Measurements from ENCODE around the gene SMCO2. TPM values are rescaled to one million over a fixed set of nuclear protein-coding genes. Genes with fewer than 3 reads are reported as not detected.

SMCO2 gene
- total and polyA plus RNA-seq, 2 donors, result 0.71 to 2.6 TPM

DNA sequence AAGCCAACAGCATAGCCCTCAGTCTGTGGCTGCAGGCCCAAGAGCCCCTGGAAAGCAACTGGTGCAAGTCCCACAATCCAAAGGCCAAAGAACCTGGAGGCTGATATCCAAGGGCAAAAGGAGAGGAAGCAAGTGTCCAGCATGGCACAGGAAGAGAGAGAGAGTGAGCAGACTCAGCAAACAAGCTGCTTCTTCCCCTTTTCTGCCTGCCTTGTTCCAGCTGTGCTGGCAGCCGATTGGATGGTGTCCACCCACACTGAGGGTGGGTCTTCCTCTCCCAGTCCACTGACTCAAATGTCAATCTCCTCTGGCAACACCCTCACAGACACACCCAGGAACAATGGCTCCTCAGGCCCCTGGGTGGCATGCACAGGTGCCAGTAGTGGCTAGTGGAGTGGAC lies 33.5 kb downstream of the SMCO2 start:
- 86% methylated on average over 1 of the region's 1 CpG for WGBS
- H3K36me3 ChIP-seq (ENCODE audit: control insufficient read depth in 2 of 2, insufficient read depth in 2 of 2, low read length in 1 of 2), result no peaks in the 10 kb centered on the region

DNA sequence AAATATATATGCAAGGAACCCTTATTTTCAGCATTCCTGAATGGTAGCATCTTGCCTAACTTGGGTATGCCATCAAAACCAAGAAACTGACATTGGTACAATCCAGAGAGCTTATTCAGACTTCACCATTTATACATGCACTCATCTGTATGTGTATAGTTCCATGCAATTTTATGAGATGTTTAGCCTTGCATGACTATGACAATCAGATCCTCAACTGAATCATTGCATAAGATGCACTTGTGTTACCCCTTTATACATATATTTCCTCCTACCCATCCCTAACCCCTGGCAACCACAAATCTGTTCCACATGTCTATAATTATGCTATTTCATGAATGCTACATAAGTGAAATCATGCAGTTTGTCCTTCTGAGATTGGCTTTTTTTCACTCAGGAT lies 40.4 kb downstream of the SMCO2 start:
- Histone ChIP-seq H3K27me3 (ENCODE audit: control insufficient read depth in 2 of 2, insufficient read depth in 1 of 2, low read length in 1 of 2) (no peaks in the 10 kb centered on the region), H3K4me3 (ENCODE audit: low read length in 2 of 2) (no peak overlapping the region), H3K4me1 (ENCODE audit: control insufficient read depth in 2 of 2, insufficient read depth in 2 of 2, low read length in 2 of 2) (no peaks in the 10 kb centered on the region), H3K36me3 (ENCODE audit: control insufficient read depth in 2 of 2, insufficient read depth in 2 of 2, low read length in 1 of 2) (no peaks in the 10 kb centered on the region), H3K9me3 (ENCODE audit: control insufficient read depth in 2 of 2, insufficient read depth in 1 of 2, low read length in 1 of 2) (no peaks in the 10 kb centered on the region), H3K27ac (ENCODE audit: low read depth in 1 of 2, low read length in 1 of 2) (no peak overlapping the region)
- no peak for DNase-seq (ENCODE audit: low read depth in 6 of 9, low spot score in 9 of 9)

More for the DNA sequence above, 33.5 kb downstream of the SMCO2 start:
- Histone ChIP-seq H3K27me3 (ENCODE audit: control insufficient read depth in 2 of 2, insufficient read depth in 1 of 2, low read length in 1 of 2) (no peaks in the 10 kb centered on the region), H3K27ac (ENCODE audit: low read depth in 1 of 2, low read length in 1 of 2) (no peak overlapping the region), H3K4me1 (ENCODE audit: control insufficient read depth in 2 of 2, insufficient read depth in 2 of 2, low read length in 2 of 2) (no peaks in the 10 kb centered on the region), H3K9me3 (ENCODE audit: control insufficient read depth in 2 of 2, insufficient read depth in 1 of 2, low read length in 1 of 2) (peaks cover 2 to 21% of the 10 kb centered on the region in 2 donors), H3K4me3 (ENCODE audit: low read length in 2 of 2) (no peak overlapping the region)
- DNase-seq (ENCODE audit: low read depth in 6 of 9, low spot score in 9 of 9), result no peak

DNA sequence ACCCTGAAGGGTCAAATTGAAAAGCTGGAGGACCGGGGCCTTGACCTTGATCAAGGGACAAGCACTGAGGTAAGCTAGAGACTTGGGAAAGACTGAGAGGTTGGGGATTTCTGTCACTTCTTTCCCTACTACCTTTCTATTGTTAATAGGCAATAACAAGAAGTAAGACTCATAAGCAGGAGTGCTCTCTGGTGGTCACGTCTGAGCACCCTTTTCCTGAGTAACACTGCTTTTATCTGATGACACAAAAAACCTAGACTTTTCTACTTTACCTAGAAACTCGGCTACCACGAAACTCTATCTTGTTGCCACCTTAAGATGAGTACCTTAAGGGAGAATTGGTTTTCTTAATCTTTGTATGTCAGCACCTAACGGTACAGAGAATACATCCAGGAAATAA lies 41.9 kb downstream of the SMCO2 start:
- no peaks in the 10 kb centered on the region for H3K27me3 ChIP-seq (ENCODE audit: control insufficient read depth in 2 of 2, insufficient read depth in 1 of 2, low read length in 1 of 2)
- no peaks in the 10 kb centered on the region for H3K9me3 ChIP-seq (ENCODE audit: control insufficient read depth in 2 of 2, insufficient read depth in 1 of 2, low read length in 1 of 2)
- no peak overlapping the region for H3K27ac ChIP-seq (ENCODE audit: low read depth in 1 of 2, low read length in 1 of 2)
- no peak overlapping the region for H3K4me3 ChIP-seq (ENCODE audit: low read length in 2 of 2)
- peak in 1 of 9 donors; percentile 37 for DNase-seq (ENCODE audit: low read depth in 6 of 9, low spot score in 9 of 9)
- no peaks in the 10 kb centered on the region for H3K36me3 ChIP-seq (ENCODE audit: control insufficient read depth in 2 of 2, insufficient read depth in 2 of 2, low read length in 1 of 2)
- 71% methylated on average over 5 of the region's 5 CpGs for WGBS
- H3K4me1 ChIP-seq (ENCODE audit: control insufficient read depth in 2 of 2, insufficient read depth in 2 of 2, low read length in 2 of 2), result no peaks in the 10 kb centered on the region

DNA sequence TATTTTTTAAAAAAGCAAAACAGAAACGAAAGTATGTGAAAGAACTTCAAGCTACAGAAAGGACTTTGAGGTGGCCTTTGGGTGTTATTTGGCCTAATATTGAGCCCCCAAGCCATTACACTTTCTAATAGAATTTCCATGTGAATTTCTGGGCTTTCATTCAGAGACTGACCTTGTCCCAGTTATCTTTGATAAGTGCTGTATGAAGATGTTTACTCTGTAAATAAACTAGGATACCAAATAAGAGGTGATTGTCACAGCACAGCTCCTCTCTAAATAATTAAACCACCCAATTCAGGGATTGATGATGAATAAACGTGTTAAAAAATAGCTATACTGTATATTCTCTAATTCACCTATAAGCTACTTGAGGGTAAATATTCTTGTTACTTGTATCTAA lies 44.7 kb downstream of the SMCO2 start:
- no peaks in the 10 kb centered on the region for H3K4me1 ChIP-seq (ENCODE audit: control insufficient read depth in 2 of 2, insufficient read depth in 2 of 2, low read length in 2 of 2)
- no peaks in the 10 kb centered on the region for H3K36me3 ChIP-seq (ENCODE audit: control insufficient read depth in 2 of 2, insufficient read depth in 2 of 2, low read length in 1 of 2)
- DNase-seq (ENCODE audit: low read depth in 6 of 9, low spot score in 9 of 9), result no peak
- H3K27ac ChIP-seq (ENCODE audit: low read depth in 1 of 2, low read length in 1 of 2), result no peak overlapping the region
- no peak overlapping the region for H3K4me3 ChIP-seq (ENCODE audit: low read length in 2 of 2)
- no peaks in the 10 kb centered on the region for H3K9me3 ChIP-seq (ENCODE audit: control insufficient read depth in 2 of 2, insufficient read depth in 1 of 2, low read length in 1 of 2)
- no peaks in the 10 kb centered on the region for H3K27me3 ChIP-seq (ENCODE audit: control insufficient read depth in 2 of 2, insufficient read depth in 1 of 2, low read length in 1 of 2)
- 98% methylated on average over 2 of the region's 2 CpGs for WGBS

DNA sequence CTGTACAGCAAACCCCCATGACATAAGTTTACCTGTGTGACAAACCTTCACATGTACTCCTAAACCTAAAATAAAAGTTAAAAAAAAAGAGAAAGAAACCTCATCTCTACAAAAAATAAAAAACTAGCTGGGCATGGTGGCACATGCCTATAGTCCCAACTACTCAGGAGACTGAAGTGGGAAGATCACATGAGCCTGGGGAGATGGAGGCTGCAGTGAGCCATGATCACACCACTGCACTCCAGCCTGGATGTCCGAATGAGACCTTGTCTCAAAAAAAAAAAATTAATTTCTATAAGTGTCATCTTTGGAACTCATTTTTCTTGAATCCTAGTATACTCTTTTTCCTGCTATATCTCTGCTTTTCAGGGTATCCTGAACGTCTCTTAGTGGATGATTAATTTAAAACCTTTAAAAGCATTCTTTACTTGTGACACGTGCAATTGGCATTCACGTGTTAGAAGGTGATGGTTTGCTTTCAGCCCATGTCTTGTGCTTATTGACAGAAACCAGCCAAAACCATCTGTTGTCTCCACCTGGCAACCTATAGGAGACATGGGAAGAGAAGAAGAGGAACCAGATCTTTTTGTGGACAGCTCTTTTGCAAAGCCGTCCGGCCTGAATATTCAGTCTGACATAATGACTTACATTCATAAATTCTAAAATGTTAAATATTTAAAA lies 46.9 kb downstream of the SMCO2 start:
- Histone ChIP-seq H3K36me3 (ENCODE audit: control insufficient read depth in 2 of 2, insufficient read depth in 2 of 2, low read length in 1 of 2) (no peaks in the 10 kb centered on the region), H3K27me3 (ENCODE audit: control insufficient read depth in 2 of 2, insufficient read depth in 1 of 2, low read length in 1 of 2) (no peaks in the 10 kb centered on the region), H3K4me3 (ENCODE audit: low read length in 2 of 2) (no peak overlapping the region), H3K4me1 (ENCODE audit: control insufficient read depth in 2 of 2, insufficient read depth in 2 of 2, low read length in 2 of 2) (peaks cover 8 to 19% of the 10 kb centered on the region in 2 donors), H3K9me3 (ENCODE audit: control insufficient read depth in 2 of 2, insufficient read depth in 1 of 2, low read length in 1 of 2) (no peaks in the 10 kb centered on the region), H3K27ac (ENCODE audit: low read depth in 1 of 2, low read length in 1 of 2) (no peak overlapping the region)
- DNase-seq (ENCODE audit: low read depth in 6 of 9, low spot score in 9 of 9), result no peak
- 91% methylated on average over 6 of the region's 6 CpGs for WGBS

DNA sequence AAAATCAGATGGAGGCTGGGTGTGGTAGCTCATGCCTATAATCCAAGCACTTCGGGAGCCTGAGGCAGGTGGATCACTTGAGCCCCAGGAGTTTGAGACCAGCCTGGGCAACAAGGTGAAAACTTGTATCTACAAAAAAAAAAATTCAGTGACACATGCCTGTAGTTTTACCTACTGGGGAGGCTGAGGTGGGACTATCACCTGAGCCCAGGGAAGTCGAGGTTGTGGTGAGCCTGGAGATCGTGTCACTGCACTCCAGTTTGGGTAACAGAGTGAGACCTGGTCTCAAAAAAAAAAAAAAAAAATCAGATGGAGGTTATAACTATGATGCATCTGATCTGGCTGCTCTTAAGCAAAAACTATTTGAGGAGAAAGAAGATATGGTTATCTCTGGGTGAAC lies 50.9 kb downstream of the SMCO2 start:
- Histone ChIP-seq H3K4me1 (ENCODE audit: control insufficient read depth in 2 of 2, insufficient read depth in 2 of 2, low read length in 2 of 2) (peaks cover 15 to 27% of the 10 kb centered on the region in 2 donors), H3K4me3 (ENCODE audit: low read length in 2 of 2) (no peak overlapping the region), H3K36me3 (ENCODE audit: control insufficient read depth in 2 of 2, insufficient read depth in 2 of 2, low read length in 1 of 2) (no peaks in the 10 kb centered on the region), H3K27ac (ENCODE audit: low read depth in 1 of 2, low read length in 1 of 2) (peak overlapping the region in 1 of 2 donors; percentile 75), H3K27me3 (ENCODE audit: control insufficient read depth in 2 of 2, insufficient read depth in 1 of 2, low read length in 1 of 2) (no peaks in the 10 kb centered on the region), H3K9me3 (ENCODE audit: control insufficient read depth in 2 of 2, insufficient read depth in 1 of 2, low read length in 1 of 2) (no peaks in the 10 kb centered on the region)
- no peak for DNase-seq (ENCODE audit: low read depth in 6 of 9, low spot score in 9 of 9)
- 44% methylated on average over 3 of the region's 3 CpGs for WGBS

DNA sequence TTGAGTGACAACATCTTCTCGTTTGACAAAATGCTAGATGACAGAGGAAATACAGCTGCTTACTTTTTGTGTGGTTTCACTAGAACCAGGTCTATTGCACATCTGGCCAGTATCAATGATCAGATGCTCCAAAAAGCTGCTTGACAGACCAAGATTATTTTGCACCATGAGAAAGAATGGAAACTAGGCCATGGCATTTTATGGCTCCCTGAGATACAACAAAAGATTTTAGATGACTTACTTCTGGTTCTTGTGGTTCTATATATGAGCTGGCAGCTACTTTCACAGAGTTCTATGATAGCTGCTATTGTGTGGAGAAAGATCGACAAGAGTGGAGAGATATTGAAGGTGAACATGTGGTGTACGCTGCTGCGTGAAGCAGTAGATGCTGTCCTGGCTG lies 51.6 kb downstream of the SMCO2 start:
- Histone ChIP-seq H3K27me3 (ENCODE audit: control insufficient read depth in 2 of 2, insufficient read depth in 1 of 2, low read length in 1 of 2) (no peaks in the 10 kb centered on the region), H3K9me3 (ENCODE audit: control insufficient read depth in 2 of 2, insufficient read depth in 1 of 2, low read length in 1 of 2) (no peaks in the 10 kb centered on the region)
- DNase-seq (ENCODE audit: low read depth in 6 of 9, low spot score in 9 of 9), result peak in 8 of 9 donors; percentile 36 to 86 (median 60)

DNA sequence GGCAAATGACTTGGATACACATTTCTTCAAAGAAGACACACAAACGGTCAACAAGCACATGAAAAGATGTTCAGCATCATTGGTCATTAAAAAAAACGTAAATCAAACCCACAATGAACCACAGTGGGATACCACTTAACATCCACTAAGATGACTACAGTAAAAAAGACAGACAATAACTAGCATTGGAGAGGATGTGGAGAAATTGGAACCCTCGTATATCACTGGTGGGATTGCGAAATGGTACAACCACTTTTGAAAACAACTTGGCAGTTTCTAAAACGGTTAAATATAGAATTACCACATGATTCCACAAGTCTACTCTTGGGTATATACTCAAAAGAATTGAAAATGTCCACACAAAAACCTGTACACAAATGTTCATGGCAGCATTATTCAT lies 52.2 kb downstream of the SMCO2 start:
- 93% methylated on average over 5 of the region's 5 CpGs for WGBS
- H3K36me3 ChIP-seq (ENCODE audit: control insufficient read depth in 2 of 2, insufficient read depth in 2 of 2, low read length in 1 of 2), result no peaks in the 10 kb centered on the region
- H3K4me1 ChIP-seq (ENCODE audit: control insufficient read depth in 2 of 2, insufficient read depth in 2 of 2, low read length in 2 of 2), result peaks cover 15 to 27% of the 10 kb centered on the region in 2 donors
- DNase-seq (ENCODE audit: low read depth in 6 of 9, low spot score in 9 of 9), result no peak
- no peak overlapping the region for H3K4me3 ChIP-seq (ENCODE audit: low read length in 2 of 2)
- peak overlapping the region in 1 of 2 donors; percentile 75 for H3K27ac ChIP-seq (ENCODE audit: low read depth in 1 of 2, low read length in 1 of 2)
- H3K9me3 ChIP-seq (ENCODE audit: control insufficient read depth in 2 of 2, insufficient read depth in 1 of 2, low read length in 1 of 2), result no peaks in the 10 kb centered on the region
- H3K27me3 ChIP-seq (ENCODE audit: control insufficient read depth in 2 of 2, insufficient read depth in 1 of 2, low read length in 1 of 2), result no peaks in the 10 kb centered on the region

More for the DNA sequence above, 51.6 kb downstream of the SMCO2 start:
- Histone ChIP-seq H3K36me3 (ENCODE audit: control insufficient read depth in 2 of 2, insufficient read depth in 2 of 2, low read length in 1 of 2) (no peaks in the 10 kb centered on the region), H3K27ac (ENCODE audit: low read depth in 1 of 2, low read length in 1 of 2) (peak overlapping the region; percentile 25 to 75), H3K4me3 (ENCODE audit: low read length in 2 of 2) (no peak overlapping the region), H3K4me1 (ENCODE audit: control insufficient read depth in 2 of 2, insufficient read depth in 2 of 2, low read length in 2 of 2) (peaks cover 15 to 27% of the 10 kb centered on the region in 2 donors)
- 24% methylated on average over 4 of the region's 4 CpGs for WGBS

DNA sequence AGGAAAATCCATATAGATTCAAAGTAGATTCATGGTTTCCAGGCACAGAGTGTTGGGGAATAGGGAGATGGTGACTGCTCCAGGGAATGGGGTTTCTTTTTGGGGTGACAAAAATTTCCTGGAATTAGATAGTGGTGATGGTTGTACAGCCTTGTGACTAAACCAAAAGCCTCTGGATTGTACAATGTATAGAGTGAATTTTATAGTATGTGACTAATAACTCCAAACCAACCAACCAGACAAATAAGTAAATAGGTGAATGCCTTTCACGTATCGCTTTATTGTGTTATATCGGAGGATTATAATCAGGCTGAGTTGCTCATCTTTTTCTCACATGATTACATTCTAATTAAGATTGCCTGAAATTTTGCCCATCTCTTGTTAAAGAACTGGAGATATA lies 52.8 kb downstream of the SMCO2 start:
- H3K36me3 ChIP-seq (ENCODE audit: control insufficient read depth in 2 of 2, insufficient read depth in 2 of 2, low read length in 1 of 2), result no peaks in the 10 kb centered on the region
- H3K27ac ChIP-seq (ENCODE audit: low read depth in 1 of 2, low read length in 1 of 2), result no peak overlapping the region
- DNase-seq (ENCODE audit: low read depth in 6 of 9, low spot score in 9 of 9), result no peak
- no peaks in the 10 kb centered on the region for H3K27me3 ChIP-seq (ENCODE audit: control insufficient read depth in 2 of 2, insufficient read depth in 1 of 2, low read length in 1 of 2)
- no peaks in the 10 kb centered on the region for H3K9me3 ChIP-seq (ENCODE audit: control insufficient read depth in 2 of 2, insufficient read depth in 1 of 2, low read length in 1 of 2)
- H3K4me1 ChIP-seq (ENCODE audit: control insufficient read depth in 2 of 2, insufficient read depth in 2 of 2, low read length in 2 of 2), result peaks cover 15 to 27% of the 10 kb centered on the region in 2 donors
- H3K4me3 ChIP-seq (ENCODE audit: low read length in 2 of 2), result no peak overlapping the region
- 98% methylated on average over 3 of the region's 3 CpGs for WGBS

Measured in thymus (tissue), 11 donors.